ENCODE results near the gene SERP2. TPM values are rescaled to one million over a fixed set of nuclear protein-coding genes. Genes with fewer than 3 reads are reported as not detected.

Gene SERP2
- total RNA-seq, 1 experiment from 2014 or later, result not detected

DNA sequence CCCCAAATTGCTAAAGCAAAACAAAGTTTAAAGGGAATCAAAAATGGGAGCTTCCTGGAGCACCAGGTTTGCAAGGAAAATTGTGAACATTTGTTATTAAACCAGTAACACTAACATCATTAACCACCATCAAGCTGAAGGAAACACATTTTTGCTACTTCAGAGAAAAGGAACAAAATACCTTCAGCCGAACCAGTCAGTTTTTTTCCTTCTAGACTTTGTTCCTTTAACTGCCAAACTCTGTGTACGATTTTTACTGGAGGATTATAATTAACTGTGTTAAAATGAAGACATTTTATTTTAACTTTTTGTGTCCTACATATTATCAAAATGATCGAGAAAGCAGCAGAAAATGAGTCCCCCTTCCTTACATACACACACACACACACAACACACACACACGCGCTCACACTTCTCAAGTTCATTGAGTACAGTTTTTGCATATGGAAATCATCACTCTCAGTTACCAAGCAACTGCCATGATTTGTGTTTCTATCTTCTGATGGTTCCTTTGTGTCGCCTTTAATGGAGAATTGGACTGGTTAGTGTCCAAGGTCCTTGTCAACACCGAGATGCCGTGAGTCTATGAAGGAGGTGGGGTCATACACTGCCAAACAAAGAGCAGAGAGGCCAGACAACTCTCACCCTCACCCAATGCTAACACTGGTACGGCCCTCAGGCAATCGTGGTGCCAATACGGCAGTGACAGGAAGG lies 9.8 kb upstream of the SERP2 start:
- no peaks in the 10 kb centered on the region for H3K36me3 ChIP-seq (ENCODE audit: control insufficient read depth, insufficient read depth, low read length)
- intact Hi-C loops (cut with micrococcal nuclease; ENCODE audit: unreplicated experiment), result loop anchor here (1.0 kb wide), 2 partner anchors 72 to 134 kb away; no protein-coding TSS in a partner anchor
- peak overlapping the region; percentile 28 for H3K4me3 Mint-ChIP-seq (ENCODE audit: unreplicated experiment)
- BruUV-seq (replicated peaks), result no TSS peak
- H3K36me3 Mint-ChIP-seq (ENCODE audit: insufficient read depth, unreplicated experiment), result no peaks in the 10 kb centered on the region
- POLR2A ChIA-PET, result interaction anchor here (0.5 to 3.0 kb wide), 3 partner anchors 11 to 73 kb away, joined by 4 to 24 read pairs (median 11); no protein-coding TSS in a partner anchor
- H3K9me3 ChIP-seq, result no peaks in the 10 kb centered on the region
- TF ChIP-seq CTCF (IDR thresholded peaks at IDR 0.05; ENCODE audit: insufficient read depth in 1 of 2, low read depth in 1 of 2, low read length in 1 of 2, severe bottlenecking in 1 of 2, unreplicated experiment in 1 of 2), result no peak
- H3K4me3 ChIP-seq (ENCODE audit: low read depth, low read length), result no peak overlapping the region
- DNase-seq, result no peak
- peaks cover 42% of the 10 kb centered on the region for H3K4me1 Mint-ChIP-seq (ENCODE audit: low read depth, unreplicated experiment)
- no peaks in the 10 kb centered on the region for H3K9me3 Mint-ChIP-seq (ENCODE audit: unreplicated experiment)
- peaks cover 84% of the 10 kb centered on the region for H3K4me1 ChIP-seq
- H3K27ac Mint-ChIP-seq (ENCODE audit: unreplicated experiment), result peak overlapping the region; percentile 81
- no peaks in the 10 kb centered on the region for H3K27me3 Mint-ChIP-seq (ENCODE audit: insufficient read depth, unreplicated experiment)
- CTCF ChIA-PET, result interaction anchor here (0.9 to 1.0 kb wide), 2 partner anchors 71 to 73 kb away, joined by 3 to 8 read pairs; no protein-coding TSS in a partner anchor
- H3K27me3 ChIP-seq (replicated peaks; ENCODE audit: control insufficient read depth, insufficient read depth, low read length), result no peaks in the 10 kb centered on the region

DNA sequence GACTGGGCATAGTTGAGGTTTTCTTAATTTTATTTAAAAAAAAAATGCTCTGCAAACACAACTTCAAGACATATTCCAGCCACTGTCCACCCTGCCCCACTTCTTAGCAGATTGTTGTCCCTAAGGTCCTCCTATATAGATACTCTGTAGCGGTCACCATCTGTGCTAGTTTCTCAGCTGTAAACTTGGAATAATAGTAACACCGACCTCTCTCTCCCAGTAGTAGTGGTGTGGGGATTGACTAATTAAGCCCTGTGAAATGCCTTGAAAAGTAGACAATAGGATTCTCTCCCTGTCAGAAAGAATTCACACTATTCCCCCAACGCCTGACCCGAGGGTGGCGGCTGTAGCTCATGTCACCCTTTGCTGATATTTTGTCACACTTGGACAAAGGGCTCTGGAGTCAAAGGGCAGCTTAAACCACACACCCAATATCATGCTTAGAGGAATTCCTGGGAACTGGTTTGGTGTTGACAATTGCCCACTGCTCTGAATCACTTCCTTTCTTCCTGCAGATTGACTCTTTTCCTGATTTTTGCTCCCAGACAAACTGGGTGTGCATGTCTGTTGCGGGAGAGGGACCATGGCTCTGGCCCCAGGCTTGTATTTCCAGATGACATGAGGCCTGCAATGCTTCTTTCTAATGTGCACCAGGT lies 9.2 kb upstream of the SERP2 start:
- H3K36me3 ChIP-seq (ENCODE audit: control insufficient read depth, insufficient read depth, low read length), result no peaks in the 10 kb centered on the region
- no peak for TF ChIP-seq CTCF (IDR thresholded peaks at IDR 0.05; ENCODE audit: insufficient read depth in 1 of 2, low read depth in 1 of 2, low read length in 1 of 2, severe bottlenecking in 1 of 2, unreplicated experiment in 1 of 2)
- H3K4me1 ChIP-seq, result peaks cover 83% of the 10 kb centered on the region
- Mint-ChIP-seq H3K36me3 (ENCODE audit: insufficient read depth, unreplicated experiment) (no peaks in the 10 kb centered on the region), H3K9me3 (ENCODE audit: unreplicated experiment) (no peaks in the 10 kb centered on the region), H3K4me1 (ENCODE audit: low read depth, unreplicated experiment) (peaks cover 47% of the 10 kb centered on the region), H3K27me3 (ENCODE audit: insufficient read depth, unreplicated experiment) (no peaks in the 10 kb centered on the region), H3K27ac (ENCODE audit: unreplicated experiment) (peak overlapping the region; percentile 81), H3K4me3 (ENCODE audit: unreplicated experiment) (peak overlapping the region; percentile 5)
- POLR2A ChIA-PET, result interaction anchor here (0.5 to 3.0 kb wide), 3 partner anchors 11 to 72 kb away, joined by 4 to 24 read pairs (median 11); no protein-coding TSS in a partner anchor
- H3K27me3 ChIP-seq (replicated peaks; ENCODE audit: control insufficient read depth, insufficient read depth, low read length), result no peaks in the 10 kb centered on the region
- intact Hi-C loops (cut with micrococcal nuclease; ENCODE audit: unreplicated experiment), result loop anchor here (1.0 kb wide), 2 partner anchors 71 to 135 kb away; no protein-coding TSS in a partner anchor
- CTCF ChIA-PET, result interaction anchor here (0.8 to 1.0 kb wide), 3 partner anchors 67 to 73 kb away, joined by 3 to 8 read pairs (median 4); no protein-coding TSS in a partner anchor
- no peak overlapping the region for H3K4me3 ChIP-seq (ENCODE audit: low read depth, low read length)
- peak; percentile 80 to 89 for DNase-seq
- no TSS peak for BruUV-seq (replicated peaks)
- H3K9me3 ChIP-seq, result no peaks in the 10 kb centered on the region

GRCh38 chr13:44365008-44365407 lies 8.6 kb upstream of the SERP2 start:
- ChIA-PET CTCF (interaction anchor here (0.8 to 1.0 kb wide), 3 partner anchors 66 to 72 kb away, joined by 3 to 8 read pairs (median 4); no protein-coding TSS in a partner anchor), POLR2A (interaction anchor here (1.6 to 3.0 kb wide), 2 partner anchors 70 to 72 kb away, joined by 11 to 24 read pairs; no protein-coding TSS in a partner anchor)
- Mint-ChIP-seq H3K4me3 (ENCODE audit: unreplicated experiment) (no peak overlapping the region), H3K9me3 (ENCODE audit: unreplicated experiment) (no peaks in the 10 kb centered on the region), H3K27me3 (ENCODE audit: insufficient read depth, unreplicated experiment) (no peaks in the 10 kb centered on the region), H3K36me3 (ENCODE audit: insufficient read depth, unreplicated experiment) (no peaks in the 10 kb centered on the region), H3K27ac (ENCODE audit: unreplicated experiment) (peak overlapping the region; percentile 81), H3K4me1 (ENCODE audit: low read depth, unreplicated experiment) (peaks cover 48% of the 10 kb centered on the region)
- DNase-seq, result no peak
- H3K27me3 ChIP-seq (replicated peaks; ENCODE audit: control insufficient read depth, insufficient read depth, low read length), result no peaks in the 10 kb centered on the region
- peaks cover 85% of the 10 kb centered on the region for H3K4me1 ChIP-seq
- no TSS peak for BruUV-seq (replicated peaks)
- H3K36me3 ChIP-seq (ENCODE audit: control insufficient read depth, insufficient read depth, low read length), result no peaks in the 10 kb centered on the region
- no peaks in the 10 kb centered on the region for H3K9me3 ChIP-seq
- intact Hi-C loops (cut with micrococcal nuclease; ENCODE audit: unreplicated experiment), result loop anchor here (5.0 kb wide), 3 partner anchors 83 to 313 kb away; no protein-coding TSS in a partner anchor
- no peak overlapping the region for H3K4me3 ChIP-seq (ENCODE audit: low read depth, low read length)
- TF ChIP-seq CTCF (IDR thresholded peaks at IDR 0.05; ENCODE audit: insufficient read depth in 1 of 2, low read depth in 1 of 2, low read length in 1 of 2, severe bottlenecking in 1 of 2, unreplicated experiment in 1 of 2), result no peak

Measured in Caco-2 (cell line).